HepG2 (cell line): Measurements from ENCODE around the gene FUT3. TPM values are rescaled to one million over a fixed set of nuclear protein-coding genes. Genes with fewer than 3 reads are reported as not detected.

Experiments used
- DBP ChIP-seq: sonication (generic); formaldehyde crosslinking; IDR thresholded peaks from 2 replicates; pipeline ENCODE4 v1.4.0; 2020; ENCODE audit warnings: missing genetic modification reagents; ENCODE audit errors: not compliant biosample characterization
- DPF2 ChIP-seq: sonication (generic); formaldehyde crosslinking; IDR thresholded peaks from 2 replicates; pipeline ENCODE4 v1.4.0; 2020; ENCODE audit warnings: mild to moderate bottlenecking, low read depth, missing genetic modification reagents, borderline replicate concordance
- MAF1 ChIP-seq: sonication (generic); formaldehyde crosslinking; IDR thresholded peaks from 2 replicates; pipeline ENCODE4 v1.5.0; 2020; ENCODE audit warnings: missing genetic modification reagents, borderline replicate concordance
- MBNL3 ChIP-seq: fragments of 250-450 bp; sonication (Bioruptor Pico); conservative IDR thresholded peaks from 2 replicates; pipeline ENCODE4 v1.8.0; 2022; ENCODE audit warnings: mild to moderate bottlenecking, inconsistent platforms
- MTA1 ChIP-seq: sonication (generic); formaldehyde crosslinking; IDR thresholded peaks from 2 replicates; pipeline ENCODE4 v1.4.0; 2020; ENCODE audit warnings: missing genetic modification reagents, mild to moderate bottlenecking, borderline replicate concordance
- PCBP1 ChIP-seq: fragments of 200-400 bp; formaldehyde crosslinking; IDR thresholded peaks from 2 replicates; pipeline ENCODE4 v1.6.1; 2017; ENCODE audit warnings: mild to moderate bottlenecking, low read depth, low read length, borderline replicate concordance
- PHF20 ChIP-seq: sonication (generic); formaldehyde crosslinking; IDR thresholded peaks from 2 replicates; pipeline ENCODE4 v1.5.0; 2020; ENCODE audit warnings: mild to moderate bottlenecking, missing genetic modification reagents
- SNAPC4 ChIP-seq: sonication (generic); formaldehyde crosslinking; IDR thresholded peaks from 2 replicates; pipeline ENCODE4 v1.4.0; 2020; ENCODE audit warnings: mild to moderate bottlenecking, missing genetic modification reagents
- THRA ChIP-seq: sonication (generic); formaldehyde crosslinking; IDR thresholded peaks from 2 replicates; pipeline ENCODE4 v1.4.0; 2020; ENCODE audit warnings: missing genetic modification reagents, borderline replicate concordance
- ZBTB37 ChIP-seq: sonication (generic); formaldehyde crosslinking; IDR thresholded peaks from 2 replicates; pipeline ENCODE4 v1.4.0; 2020; ENCODE audit warnings: mild to moderate bottlenecking, missing genetic modification reagents
- ZNF263 ChIP-seq: sonication (generic); formaldehyde crosslinking; IDR thresholded peaks from 2 replicates; pipeline ENCODE4 v1.4.0; 2020; ENCODE audit warnings: missing genetic modification reagents
- ZNF354B ChIP-seq: sonication (generic); formaldehyde crosslinking; IDR thresholded peaks from 2 replicates; pipeline ENCODE4 v1.8.0; 2022; ENCODE audit warnings: mild to moderate bottlenecking, missing genetic modification reagents
- ZNF639 ChIP-seq: conservative IDR thresholded peaks from 2 replicates; pipeline ENCODE4 v1.6.1; 2018; ENCODE audit warnings: missing genetic modification reagents
- ZNF790 ChIP-seq: sonication (generic); formaldehyde crosslinking; IDR thresholded peaks from 2 replicates; pipeline ENCODE4 v1.8.0; 2022; ENCODE audit warnings: missing genetic modification reagents, mild to moderate bottlenecking, borderline replicate concordance
- polyA plus RNA-seq, 8 experiments: library from polyadenylated mRNA; depleted of rRNA in 3 of 8; stranded (reverse) in 7 of 8; unstranded in 1 of 8; fragments of >200 nt; fragmentation: Illumina TruSeq in 4 of 8; extraction: Trizol in 4 of 8; gene quantifications; 2 replicates each; pipeline versions ENCODE4 v1.2.1 to v1.2.3, GENCODE V29; 2011 to 2016; ENCODE audit warnings: low read depth in 4 of 8, missing spikeins in 1 of 8, mixed read lengths in 1 of 8; ENCODE audit not compliant: insufficient read depth in 1 of 8
- total RNA-seq, 5 experiments: library from RNA; depleted of rRNA; stranded (reverse); fragments of >200 nt; fragmentation: Illumina TruSeq; extraction: Trizol; gene quantifications; 2 replicates each; pipeline ENCODE4 v1.2.3, GENCODE V29; 2016; ENCODE audit warnings: low read depth in 1 of 5

FUT3 gene
- total and polyA plus RNA-seq, 2 of the 13 experiments (the other 11 are each of a cell fraction or from before 2014, with no cell fraction given), result 0.53 to 1.1 TPM

GRCh38 chr19:5839065-5840017, 11.9 kb downstream of the FUT3 start, which contains the start of gene FUT6 (continued):
- TF ChIP-seq DBP (CRISPR knock-in tag), result no peak
- TF ChIP-seq ZNF639 (CRISPR knock-in tag), result no peak
- TF ChIP-seq ZNF263 (CRISPR knock-in tag), result 0 out of 2 replicates have a peak, but pooled peaks have one; percentile 19
- no peak for TF ChIP-seq PHF20 (CRISPR knock-in tag)
- TF ChIP-seq DPF2 (CRISPR knock-in tag), result peak; percentile 66; the same call in 1 of the 2 replicates
- peak; percentile 43 for TF ChIP-seq MTA1 (CRISPR knock-in tag)
- TF ChIP-seq SNAPC4 (CRISPR knock-in tag), result no peak
- TF ChIP-seq ZBTB37 (CRISPR knock-in tag), result no peak
- no peak for TF ChIP-seq MBNL3 (CRISPR knock-in tag)
- peak; percentile 82; the same call in 1 of the 2 replicates for TF ChIP-seq THRA
- TF ChIP-seq ZNF354B (CRISPR knock-in tag), result no peak
- TF ChIP-seq PCBP1, result no peak
- TF ChIP-seq ZNF790 (CRISPR knock-in tag), result peak; percentile 60; the same call in 1 of the 2 replicates
- no peak for TF ChIP-seq MAF1
